Stimulated activated CD4-positive, alpha-beta T cell treated with anti-CD3 and anti-CD28 coated beads, Interleukin-15, amount 100 ng/mL, for 48 hours (primary cell): ENCODE results near the gene PLPPR3.

ENCODE experiments used
- DNase-seq, 2 donors: peaks; one replicate each; pipeline ENCODE4 v3.0.0-alpha.2; 2020; ENCODE audit warnings: low read depth in 2 of 2

Gene PLPPR3, protein sequence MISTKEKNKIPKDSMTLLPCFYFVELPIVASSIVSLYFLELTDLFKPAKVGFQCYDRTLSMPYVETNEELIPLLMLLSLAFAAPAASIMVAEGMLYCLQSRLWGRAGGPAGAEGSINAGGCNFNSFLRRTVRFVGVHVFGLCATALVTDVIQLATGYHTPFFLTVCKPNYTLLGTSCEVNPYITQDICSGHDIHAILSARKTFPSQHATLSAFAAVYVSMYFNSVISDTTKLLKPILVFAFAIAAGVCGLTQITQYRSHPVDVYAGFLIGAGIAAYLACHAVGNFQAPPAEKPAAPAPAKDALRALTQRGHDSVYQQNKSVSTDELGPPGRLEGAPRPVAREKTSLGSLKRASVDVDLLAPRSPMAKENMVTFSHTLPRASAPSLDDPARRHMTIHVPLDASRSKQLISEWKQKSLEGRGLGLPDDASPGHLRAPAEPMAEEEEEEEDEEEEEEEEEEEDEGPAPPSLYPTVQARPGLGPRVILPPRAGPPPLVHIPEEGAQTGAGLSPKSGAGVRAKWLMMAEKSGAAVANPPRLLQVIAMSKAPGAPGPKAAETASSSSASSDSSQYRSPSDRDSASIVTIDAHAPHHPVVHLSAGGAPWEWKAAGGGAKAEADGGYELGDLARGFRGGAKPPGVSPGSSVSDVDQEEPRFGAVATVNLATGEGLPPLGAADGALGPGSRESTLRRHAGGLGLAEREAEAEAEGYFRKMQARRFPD

DNA sequence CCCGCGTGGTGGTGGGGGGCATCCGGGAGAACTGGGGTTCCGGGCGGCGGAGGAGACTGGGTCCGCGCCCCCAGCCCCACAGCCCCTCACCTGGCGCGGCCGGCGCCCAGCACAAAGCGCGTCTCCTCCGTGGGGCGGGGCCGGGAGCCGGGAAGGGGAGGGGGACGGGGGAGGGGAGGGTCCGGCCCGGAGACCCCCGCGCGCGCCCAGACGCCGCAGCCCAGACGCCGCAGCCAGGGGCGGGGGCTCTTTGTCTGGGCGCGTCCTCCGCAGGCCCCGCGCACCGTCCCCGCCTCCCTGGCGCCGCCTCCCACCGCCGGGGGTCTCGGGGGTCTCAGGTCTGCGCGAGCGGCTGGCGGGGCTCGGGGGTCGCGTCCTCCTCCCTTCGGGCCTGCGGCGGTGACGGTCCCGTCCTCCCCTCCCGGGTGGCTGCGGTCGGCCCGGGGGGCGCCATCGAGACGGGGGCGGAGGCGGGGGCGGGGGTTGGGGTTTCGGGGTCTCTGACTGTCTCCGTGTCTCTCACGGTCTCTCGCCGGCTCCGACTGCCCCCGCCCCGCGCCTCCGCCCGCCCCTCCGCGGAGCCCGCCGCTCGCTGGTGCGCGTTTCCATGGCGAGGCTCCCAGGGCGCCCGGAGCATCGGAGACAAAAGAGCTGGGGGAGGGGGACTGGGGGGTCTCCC is at the start of gene PLPPR3:
Gene PLPPR3, minus strand, starts transcription at position 131 of the 679 bp plus-strand sequence. CDS start 396 bp downstream, outside the sequence.
- no peak for DNase-seq

DNA sequence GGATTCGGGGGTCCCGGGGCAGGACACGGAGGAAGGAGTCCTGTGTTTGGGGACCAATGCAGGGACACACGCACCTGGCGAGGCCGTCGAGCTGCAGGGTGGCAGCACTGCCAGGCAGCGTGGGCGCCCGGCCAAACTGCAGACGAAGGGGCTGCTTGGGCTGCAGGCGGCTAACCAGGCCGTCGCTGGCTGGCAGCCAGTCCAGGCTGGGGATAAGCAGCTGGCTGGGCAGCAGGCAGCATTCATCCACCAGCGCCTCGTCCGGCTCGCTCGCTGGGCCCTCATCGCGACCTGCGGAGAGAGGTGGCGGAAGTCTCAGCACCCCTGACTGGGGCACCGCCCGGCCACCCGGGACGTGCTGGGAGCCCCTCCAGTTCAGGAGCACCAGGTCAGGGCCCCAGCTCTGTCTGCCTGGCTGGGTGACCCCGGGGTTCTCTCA is 49.2 kb upstream of the PLPPR3 start:
- DNase-seq = no peak

DNA sequence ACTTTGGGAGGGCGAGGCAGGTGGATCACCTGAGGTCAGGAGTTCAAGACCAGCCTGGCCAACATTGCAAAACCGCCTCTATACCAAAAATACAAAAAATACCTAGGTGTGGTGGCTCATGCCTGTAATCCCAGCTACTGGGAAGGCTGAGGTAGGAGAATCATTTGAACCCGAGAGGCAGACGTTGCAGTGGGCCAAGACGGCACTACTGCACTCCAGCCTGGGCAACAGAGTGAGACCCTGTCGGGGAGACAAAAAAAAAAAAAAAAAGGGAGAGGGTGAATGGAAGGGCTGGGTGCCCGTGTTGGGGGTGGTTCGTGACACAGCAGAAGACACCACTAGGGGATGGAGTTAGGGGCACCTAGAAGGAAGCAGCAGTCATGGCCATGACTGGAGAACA is 48.6 kb upstream of the PLPPR3 start:
- DNase-seq = no peak

DNA sequence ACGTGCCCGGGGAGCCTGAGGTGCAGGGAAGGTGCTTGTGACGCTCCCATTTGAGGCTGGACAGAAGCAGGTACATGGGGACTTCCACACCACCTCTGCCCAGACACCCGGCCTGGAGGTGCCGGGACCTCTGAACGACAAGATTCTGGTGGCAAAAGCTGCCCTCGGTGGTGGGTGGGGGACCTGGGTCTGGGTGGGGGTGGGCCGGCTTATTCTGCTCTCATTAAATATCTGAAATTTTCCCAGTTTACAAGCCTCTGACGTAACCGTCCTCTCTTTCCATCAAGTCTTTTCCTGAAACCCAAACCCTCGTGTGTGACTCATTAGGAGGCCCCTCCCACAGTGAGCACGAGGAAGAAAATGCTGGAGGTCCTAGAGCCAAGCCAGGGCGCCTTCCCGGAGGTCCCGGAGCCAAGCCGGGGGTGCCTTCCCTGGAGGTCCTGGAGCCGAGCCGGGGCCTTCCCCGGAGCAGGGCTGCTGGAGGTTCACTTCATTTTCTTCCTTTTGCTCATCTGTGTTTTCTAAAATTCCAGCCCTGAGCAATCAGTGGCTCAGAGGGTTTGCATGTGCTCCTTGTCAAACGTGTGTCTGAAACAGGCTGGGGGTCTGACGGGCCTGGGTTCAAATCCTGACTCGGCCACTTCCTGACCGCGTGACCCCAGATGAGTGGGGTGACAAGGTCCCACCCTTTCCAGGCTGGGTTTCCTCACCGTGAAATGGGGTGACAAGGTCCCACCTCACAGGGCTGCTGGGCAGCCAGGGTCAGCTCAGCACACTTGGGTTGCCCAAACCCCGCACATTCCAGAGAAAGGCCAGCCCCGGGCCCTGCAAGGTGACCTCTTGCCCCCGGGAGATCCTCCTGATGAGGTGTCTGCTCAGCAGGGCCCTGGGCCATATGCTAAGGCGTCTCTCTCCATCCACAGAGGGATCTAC is 47.8 kb upstream of the PLPPR3 start:
- DNase-seq = no peak

DNA sequence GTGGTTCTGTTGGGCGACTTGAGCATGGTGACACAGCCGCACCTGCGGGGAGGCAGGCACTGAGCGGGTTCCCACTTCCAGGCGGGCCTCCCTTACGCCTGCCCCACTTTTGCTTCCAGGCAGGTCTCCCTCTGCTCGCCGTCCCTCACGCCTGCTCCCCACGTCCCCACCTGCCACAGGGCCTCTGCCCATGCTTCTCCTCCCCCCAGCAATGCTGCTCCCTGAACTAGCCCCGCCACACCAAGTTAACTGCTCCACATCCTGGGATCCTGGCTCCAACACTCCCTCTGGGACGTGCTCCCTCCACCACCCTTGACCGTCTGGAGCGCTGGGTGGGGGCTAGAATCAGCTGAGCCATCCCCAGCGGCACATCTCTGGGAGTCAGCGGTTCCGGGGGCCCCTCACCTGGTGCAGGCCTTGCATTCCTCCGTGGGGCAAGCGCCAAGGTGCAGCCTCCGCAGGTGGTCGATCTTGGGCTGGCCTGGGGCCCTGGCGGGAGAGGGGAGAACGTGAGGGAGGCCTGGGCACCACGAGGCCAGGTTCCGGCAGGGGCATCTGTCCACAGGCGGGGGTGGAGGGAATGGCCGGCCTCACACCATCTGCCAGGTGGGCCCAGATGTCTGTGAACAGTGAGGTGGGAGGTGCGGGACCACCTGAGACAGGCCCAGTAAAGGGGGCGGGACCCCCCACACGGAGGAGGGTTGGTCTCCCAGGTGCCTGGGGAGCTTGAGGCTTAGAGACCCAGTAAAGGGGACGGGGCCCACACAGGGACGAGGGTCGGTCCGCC is 46.9 kb upstream of the PLPPR3 start:
- no peak for DNase-seq

DNA sequence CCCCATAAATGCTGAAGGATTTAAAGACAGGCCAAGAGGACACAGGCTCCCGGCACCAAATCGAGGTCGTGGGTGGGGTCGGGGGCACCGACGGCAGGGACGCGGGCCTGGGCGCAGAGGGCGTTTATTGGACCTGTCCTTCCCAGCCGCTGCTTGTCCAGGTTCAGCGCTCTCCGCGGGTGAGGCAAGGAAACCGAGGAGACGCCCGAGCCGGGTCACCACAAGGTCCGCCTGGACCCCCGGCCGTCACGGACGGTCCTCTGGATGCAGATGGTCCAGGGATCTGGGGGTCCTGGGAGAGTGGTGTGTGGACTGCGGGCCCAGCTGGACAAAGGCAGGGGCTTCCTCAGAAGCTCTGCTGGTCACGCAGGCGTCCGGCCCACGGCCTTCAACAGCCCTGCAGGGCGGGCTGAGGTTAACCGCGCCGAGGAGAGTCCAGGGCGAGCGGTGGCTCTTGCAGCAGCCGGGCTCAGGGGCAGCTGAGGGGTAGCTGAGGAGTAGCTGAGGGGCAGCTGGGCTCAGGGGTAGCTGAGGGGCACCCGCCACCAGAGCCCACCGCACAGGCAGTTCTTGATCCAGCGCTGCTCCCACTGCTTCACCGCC is 46.2 kb upstream of the PLPPR3 start:
- no peak for DNase-seq

DNA sequence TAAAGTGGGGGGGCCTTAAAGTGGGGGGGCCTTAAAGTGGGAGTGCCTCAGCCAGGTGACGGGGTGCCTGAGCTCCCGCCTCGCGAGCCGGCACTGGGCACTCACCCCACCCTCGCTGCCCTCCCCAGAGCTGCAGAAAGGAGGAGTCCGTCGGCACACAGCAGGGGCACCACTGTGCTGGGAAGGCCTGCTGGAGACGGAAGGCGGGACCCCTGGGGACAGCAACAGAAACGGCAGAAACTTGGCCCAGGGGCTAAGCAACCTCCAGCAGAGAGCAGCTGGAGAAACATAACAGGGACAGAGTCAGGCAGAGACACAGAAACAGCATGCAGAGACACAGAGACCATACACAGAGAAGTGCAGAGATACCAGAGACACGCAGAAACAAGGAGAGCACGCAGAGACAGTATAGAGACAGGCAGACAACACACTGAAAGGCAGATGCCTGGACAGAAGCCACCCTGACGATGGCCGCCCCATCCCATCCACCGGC is 45.6 kb upstream of the PLPPR3 start:
- DNase-seq = no peak

DNA sequence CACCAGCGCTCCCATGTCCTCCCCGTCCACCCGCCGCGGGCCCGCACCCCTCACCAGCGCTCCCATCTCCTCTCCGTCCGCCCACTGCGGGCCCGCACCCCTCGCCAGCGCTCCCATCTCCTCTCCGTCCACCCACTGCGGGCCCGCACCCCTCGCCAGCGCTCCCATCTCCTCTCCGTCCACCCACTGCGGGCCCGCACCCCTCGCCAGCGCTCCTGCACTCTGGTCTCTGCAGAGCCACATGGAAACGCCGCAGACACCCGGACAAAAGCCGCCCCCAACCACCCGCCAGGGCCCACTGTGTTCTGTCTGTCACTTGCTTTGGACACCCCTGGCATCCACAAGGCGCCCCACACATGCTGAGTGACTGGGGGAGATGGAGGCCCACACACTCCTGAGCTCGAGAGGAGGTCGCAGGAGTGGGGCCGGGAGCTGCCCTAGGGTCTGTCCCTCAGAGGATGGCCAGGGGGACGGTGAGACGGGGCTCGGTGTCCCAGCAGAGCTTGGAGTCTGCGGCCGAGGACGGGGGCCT is 45.1 kb upstream of the PLPPR3 start:
- no peak for DNase-seq

DNA sequence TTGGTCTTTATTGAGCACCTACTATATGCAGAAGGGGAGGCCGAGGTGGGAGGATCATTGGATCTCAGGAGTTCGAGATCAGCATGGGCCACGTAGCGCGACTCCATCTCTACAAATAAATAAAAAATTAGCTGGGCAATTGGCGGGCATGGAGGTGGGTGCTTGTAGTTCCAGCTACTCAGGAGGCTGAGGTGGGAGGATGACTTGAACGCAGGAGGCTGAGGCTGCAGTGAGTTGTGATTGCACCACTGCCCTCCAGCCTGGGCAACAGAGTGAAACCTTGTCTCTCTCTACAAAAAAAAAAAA is 41.5 kb upstream of the PLPPR3 start:
- DNase-seq = no peak

DNA sequence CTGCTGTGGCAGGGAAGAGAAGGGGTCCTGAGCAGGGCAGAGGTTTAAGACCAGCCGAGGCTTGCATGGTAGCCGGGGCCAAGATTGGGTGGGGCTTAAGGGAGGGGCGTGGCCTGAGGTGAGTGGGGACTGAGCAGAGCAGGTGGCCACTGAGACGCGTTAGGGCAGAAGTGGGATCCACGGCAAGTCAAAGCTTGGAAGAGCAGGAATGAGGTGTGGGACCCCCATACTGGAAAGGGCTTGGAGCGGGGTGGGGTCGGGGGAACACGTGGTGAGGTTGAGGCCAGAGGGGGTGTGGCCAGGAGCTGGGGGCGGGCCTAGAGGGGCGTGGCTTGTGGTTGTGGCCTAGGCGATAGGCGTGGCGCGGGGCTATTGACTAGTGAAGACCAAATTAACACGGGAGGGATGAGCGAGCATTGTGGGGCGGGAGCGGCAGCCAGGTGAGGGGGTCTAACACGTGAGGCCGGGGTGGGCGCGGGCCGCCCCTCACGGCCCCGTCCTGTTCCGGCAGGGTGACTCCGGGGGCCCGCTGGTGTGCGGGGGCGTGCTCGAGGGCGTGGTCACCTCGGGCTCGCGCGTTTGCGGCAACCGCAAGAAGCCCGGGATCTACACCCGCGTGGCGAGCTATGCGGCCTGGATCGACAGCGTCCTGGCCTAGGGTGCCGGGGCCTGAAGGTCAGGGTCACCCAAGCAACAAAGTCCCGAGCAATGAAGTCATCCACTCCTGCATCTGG is 41.0 kb upstream of the PLPPR3 start:
- peak; percentile 69 to 78 for DNase-seq

DNA sequence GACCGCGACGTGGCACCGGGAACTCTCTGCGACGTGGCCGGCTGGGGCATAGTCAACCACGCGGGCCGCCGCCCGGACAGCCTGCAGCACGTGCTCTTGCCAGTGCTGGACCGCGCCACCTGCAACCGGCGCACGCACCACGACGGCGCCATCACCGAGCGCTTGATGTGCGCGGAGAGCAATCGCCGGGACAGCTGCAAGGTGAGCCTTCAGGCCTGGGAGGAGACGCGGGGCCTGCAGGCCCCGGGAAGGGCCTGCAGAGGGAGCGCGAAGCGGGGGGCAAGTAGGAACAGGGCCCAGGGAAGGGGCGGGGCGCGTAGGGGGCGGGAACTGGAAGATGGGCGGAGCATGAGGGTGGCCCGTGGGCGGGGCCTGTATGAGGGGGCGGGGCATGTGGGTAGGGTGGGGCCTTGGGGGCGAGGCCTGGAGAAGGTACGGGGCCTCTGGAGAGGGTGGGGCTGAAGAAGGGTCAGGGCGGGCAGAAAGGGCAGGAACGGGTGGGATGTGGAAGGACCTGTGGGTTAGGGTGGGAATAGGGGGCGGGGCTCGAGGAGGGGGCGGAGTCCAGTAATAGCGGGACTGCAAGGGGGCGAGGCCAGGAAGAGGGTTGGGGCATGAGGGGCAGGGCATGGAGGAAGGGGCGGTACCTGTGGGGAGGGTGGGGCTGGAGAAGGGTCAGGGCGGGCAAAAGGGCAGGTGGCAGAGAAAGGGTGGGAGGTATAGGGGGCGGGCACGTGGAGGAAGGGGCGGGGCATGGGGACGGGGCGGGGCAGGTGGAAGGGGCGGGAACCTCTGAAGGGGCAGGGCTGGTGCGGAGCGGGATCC is 40.2 kb upstream of the PLPPR3 start:
- peak; percentile 73 to 77 for DNase-seq

DNA sequence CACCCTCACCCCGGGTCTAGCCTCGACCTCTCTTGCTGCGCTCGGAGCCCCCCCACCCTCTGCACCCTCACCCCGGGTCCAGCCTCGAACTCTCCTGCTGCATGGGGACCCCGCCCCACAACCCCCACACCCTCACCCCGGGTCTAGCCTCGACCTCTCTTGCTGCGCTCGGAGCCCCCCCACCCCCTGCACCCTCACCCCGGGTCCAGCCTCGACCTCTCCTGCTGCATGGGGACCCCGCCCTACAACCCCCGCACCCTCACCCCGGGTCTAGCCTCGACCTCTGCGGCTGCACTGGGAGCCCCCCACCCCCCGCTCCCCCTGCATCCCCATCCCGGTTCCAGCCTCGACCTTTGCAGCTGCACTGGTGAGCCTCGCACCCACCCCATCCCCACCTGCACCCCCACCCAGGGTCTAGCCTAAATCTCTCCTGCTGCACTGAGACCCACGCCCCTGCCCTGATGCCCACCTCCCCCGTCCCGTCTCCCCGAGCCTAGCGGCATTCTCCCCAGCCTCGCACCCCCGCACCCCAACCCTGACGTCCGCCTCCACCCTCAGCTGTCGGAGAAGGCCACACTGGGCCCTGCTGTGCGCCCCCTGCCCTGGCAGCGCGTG is 39.5 kb upstream of the PLPPR3 start:
- DNase-seq = no peak

DNA sequence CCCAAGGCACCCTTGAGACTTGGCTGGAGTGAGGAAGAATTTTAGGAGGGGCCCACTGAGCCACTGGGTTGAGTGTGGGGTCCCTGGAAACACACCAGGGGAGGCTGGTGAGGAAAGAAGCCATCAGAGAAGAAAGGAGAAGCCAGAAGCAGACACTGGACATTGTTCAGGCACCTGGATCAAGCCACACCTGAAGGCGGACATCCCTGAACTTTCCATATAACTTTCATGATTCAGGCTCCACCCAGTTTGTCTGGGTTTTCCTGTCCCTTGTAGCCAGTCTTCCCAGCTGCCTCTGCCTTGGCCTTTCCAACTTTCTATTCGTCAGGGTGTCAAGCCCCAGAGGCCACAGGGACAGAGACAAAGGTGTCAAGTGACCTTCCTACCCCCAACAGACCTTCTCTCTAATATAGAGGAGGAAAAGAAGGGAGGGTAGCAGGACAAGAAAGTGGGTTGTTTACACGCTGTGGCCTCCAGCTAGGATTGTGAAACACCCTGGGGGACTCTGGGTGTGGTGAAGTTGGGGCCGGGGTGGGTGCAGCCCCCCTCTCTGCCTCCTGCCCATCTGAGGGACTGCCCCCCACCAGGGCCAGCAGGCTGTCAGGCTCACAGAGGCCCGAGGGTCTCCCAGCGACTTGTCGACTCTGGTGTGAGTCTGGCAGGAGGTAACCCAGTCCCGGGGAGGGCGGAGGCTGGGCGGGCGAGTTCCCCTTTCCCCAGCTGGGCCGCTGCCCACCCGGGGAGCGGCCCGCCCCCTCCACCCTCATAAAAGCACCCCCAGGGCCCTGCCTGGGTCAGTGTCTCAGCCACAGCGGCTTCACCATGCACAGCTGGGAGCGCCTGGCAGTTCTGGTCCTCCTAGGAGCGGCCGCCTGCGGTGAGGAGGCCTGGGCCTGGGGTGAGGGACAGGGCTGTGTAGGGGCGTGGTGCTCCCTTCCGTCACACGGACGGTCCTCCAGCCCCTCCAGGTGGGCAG is 37.4 kb upstream of the PLPPR3 start, which contains the start of gene CFD:
Gene CFD, plus strand, starts transcription at position 797 of the 976 bp plus-strand sequence. Its CDS starts 26 bp downstream, at position 823.
- no peak for DNase-seq

DNA sequence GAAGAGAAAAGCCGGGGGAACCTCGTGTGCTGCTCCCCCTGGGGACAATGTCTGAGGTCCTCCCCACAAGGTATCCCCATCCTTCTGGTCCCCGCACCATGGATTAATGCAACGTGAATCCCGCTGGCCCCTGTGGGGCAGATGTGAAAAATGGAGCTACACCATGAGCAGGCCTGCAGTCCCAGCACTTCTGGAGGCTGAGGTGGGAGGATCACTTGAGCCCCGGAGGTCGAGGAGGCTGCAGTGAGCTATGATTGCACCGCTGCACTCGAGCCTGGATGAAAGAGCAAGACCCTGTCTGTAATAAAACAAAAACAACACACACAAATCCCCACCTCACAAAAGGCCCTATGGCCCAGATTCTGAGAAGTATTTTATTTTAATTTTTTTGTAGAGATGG is 36.5 kb upstream of the PLPPR3 start:
- DNase-seq = no peak

DNA sequence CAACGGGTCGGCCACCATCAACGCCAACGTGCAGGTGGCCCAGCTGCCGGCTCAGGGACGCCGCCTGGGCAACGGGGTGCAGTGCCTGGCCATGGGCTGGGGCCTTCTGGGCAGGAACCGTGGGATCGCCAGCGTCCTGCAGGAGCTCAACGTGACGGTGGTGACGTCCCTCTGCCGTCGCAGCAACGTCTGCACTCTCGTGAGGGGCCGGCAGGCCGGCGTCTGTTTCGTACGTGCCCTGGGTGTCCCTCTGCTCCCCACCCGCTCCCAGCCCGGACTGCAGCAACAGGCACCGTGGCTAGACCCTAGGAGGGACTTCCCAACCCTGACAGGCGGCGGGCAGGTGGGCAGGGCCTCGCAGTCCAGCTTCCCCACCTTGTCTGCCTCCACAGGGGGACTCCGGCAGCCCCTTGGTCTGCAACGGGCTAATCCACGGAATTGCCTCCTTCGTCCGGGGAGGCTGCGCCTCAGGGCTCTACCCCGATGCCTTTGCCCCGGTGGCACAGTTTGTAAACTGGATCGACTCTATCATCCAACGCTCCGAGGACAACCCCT is 33.9 kb upstream of the PLPPR3 start:
- DNase-seq = no peak

DNA sequence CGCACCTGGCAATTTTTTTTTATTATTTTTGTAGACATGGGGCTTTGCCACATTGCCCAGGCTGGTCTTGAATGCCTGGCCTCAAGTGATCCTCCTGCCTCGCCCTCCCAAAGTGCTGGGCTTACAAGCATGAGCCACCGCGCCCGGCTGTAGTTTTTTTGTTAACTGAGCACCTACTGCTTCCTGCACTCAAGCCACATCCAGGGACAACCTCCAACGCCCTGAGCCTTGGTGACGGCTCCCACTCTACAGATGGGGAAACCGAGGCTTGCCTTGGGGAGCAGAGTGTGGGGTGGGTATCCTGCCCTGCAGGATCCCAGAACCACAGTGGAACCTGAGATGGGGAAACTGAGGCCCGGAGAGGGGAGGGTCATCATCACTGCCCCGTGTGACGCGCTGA is 33.4 kb upstream of the PLPPR3 start:
- DNase-seq = no peak
